ENCODE measurements around the gene UNC93A. TPM values are rescaled to one million over a fixed set of nuclear protein-coding genes. Genes with fewer than 3 reads are reported as not detected.

Gene UNC93A
- total and polyA plus RNA-seq, 2 experiments from 2014 or later = 38.8 to 66.6 TPM

DNA sequence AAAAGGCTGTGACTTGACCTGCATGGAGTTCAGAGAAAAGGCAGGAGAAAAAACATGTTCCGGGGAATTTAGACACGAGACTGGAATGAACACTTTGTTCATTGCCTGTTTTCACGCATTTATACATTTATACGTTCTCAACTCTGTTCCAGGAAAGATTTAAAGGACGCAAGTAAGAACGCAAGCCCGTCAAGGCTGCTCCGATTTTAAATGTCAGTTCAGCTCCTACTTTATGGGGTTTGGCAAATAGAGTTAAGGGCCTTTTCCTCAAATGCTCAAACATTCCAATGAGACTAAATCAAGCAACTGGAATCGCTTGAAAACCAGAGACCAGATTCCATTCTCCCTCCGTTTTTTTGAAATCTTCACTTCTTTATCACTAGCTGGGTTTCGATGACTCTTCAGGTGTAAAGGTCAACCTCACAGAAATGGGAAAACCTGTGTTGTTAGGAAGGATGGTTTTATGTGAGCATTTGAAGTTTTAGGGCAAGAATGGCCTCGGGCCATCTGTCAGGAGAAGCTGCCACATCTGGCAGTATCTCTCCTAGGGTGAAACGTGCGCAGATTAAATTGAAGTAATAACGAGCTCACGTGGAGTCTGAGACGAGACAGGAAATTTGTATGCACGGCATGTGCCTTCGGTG lies 58.6 kb downstream of the UNC93A start:
- Histone ChIP-seq H3K36me3 (replicated peaks; ENCODE audit: insufficient read depth, low read depth) (no peaks in the 10 kb centered on the region), H3K9me2 (replicated peaks; ENCODE audit: insufficient read depth) (no peaks in the 10 kb centered on the region), H3K27me3 (no peaks in the 10 kb centered on the region), H3K4me1 (ENCODE audit: insufficient read depth) (peaks cover 15% of the 10 kb centered on the region), H3K27ac (peak overlapping the region; percentile 83), H4K20me1 (ENCODE audit: insufficient read depth, poor library complexity, severe bottlenecking) (no peaks in the 10 kb centered on the region), H3K4me3 (no peak overlapping the region), H3K9me3 (ENCODE audit: low read depth) (no peaks in the 10 kb centered on the region), H3K4me2 (peak overlapping the region; percentile 95), H3K79me2 (no peaks in the 10 kb centered on the region), H2AFZ (no peak overlapping the region)
- no peak for TF ChIP-seq CTCF (IDR thresholded peaks at IDR 0.05; ENCODE audit: poor library complexity)
- TF ChIP-seq EZH2 (IDR thresholded peaks at IDR 0.05; ENCODE audit: borderline replicate concordance) = no peak
- TF ChIP-seq EZH2phosphoT487 (IDR thresholded peaks at IDR 0.05; ENCODE audit: low read depth, severe bottlenecking, unreplicated experiment) = no peak
- WGBS (ENCODE audit: low lambda C conversion rate, missing lambda C conversion rate) = 42% methylated on average over 19 of the region's 19 CpGs
- DNase-seq (ENCODE audit: low spot score) = no peak

- H3K4me1 ChIP-seq (ENCODE audit: insufficient read depth) = peaks cover 15% of the 10 kb centered on the region
- no peak overlapping the region for H3K4me3 ChIP-seq
- peak overlapping the region; percentile 83 for H3K27ac ChIP-seq
- TF ChIP-seq EZH2phosphoT487 (IDR thresholded peaks at IDR 0.05; ENCODE audit: low read depth, severe bottlenecking, unreplicated experiment) = no peak
- no peak for TF ChIP-seq CTCF (IDR thresholded peaks at IDR 0.05; ENCODE audit: poor library complexity)
- no peak for TF ChIP-seq EZH2 (IDR thresholded peaks at IDR 0.05; ENCODE audit: borderline replicate concordance)
- no peaks in the 10 kb centered on the region for H3K79me2 ChIP-seq
- H3K9me2 ChIP-seq (replicated peaks; ENCODE audit: insufficient read depth) = no peaks in the 10 kb centered on the region
- no peaks in the 10 kb centered on the region for H3K27me3 ChIP-seq
- H3K4me2 ChIP-seq = peak overlapping the region; percentile 95
- H3K9me3 ChIP-seq (ENCODE audit: low read depth) = no peaks in the 10 kb centered on the region
- 50% methylated on average over 22 of the region's 22 CpGs for WGBS (ENCODE audit: low lambda C conversion rate, missing lambda C conversion rate)
- DNase-seq (ENCODE audit: low spot score) = no peak
- peak overlapping the region; percentile 82 for H2AFZ ChIP-seq
- no peaks in the 10 kb centered on the region for H3K36me3 ChIP-seq (replicated peaks; ENCODE audit: insufficient read depth, low read depth)
- no peaks in the 10 kb centered on the region for H4K20me1 ChIP-seq (ENCODE audit: insufficient read depth, poor library complexity, severe bottlenecking)
These were observed 59.2 kb downstream of the UNC93A start for GRCh38 chr6:167350275-167350696.

- no peak for TF ChIP-seq EZH2phosphoT487 (IDR thresholded peaks at IDR 0.05; ENCODE audit: low read depth, severe bottlenecking, unreplicated experiment)
- no peak for TF ChIP-seq EZH2 (IDR thresholded peaks at IDR 0.05; ENCODE audit: borderline replicate concordance)
- peak; percentile 81 for TF ChIP-seq CTCF (IDR thresholded peaks at IDR 0.05; ENCODE audit: poor library complexity)
- peak; percentile 90 for DNase-seq (ENCODE audit: low spot score)
- Histone ChIP-seq H3K4me1 (ENCODE audit: insufficient read depth) (peaks cover 15% of the 10 kb centered on the region), H3K4me2 (peak overlapping the region; percentile 95), H3K79me2 (no peaks in the 10 kb centered on the region), H3K36me3 (replicated peaks; ENCODE audit: insufficient read depth, low read depth) (no peaks in the 10 kb centered on the region), H3K9me3 (ENCODE audit: low read depth) (no peaks in the 10 kb centered on the region), H3K9me2 (replicated peaks; ENCODE audit: insufficient read depth) (no peaks in the 10 kb centered on the region), H3K27ac (peak overlapping the region; percentile 83), H3K4me3 (peak overlapping the region; percentile 63), H4K20me1 (ENCODE audit: insufficient read depth, poor library complexity, severe bottlenecking) (no peaks in the 10 kb centered on the region), H2AFZ (peak overlapping the region; percentile 82), H3K27me3 (no peaks in the 10 kb centered on the region)
- WGBS (ENCODE audit: low lambda C conversion rate, missing lambda C conversion rate) = 9% methylated on average over 49 of the region's 62 CpGs
These were observed 59.9 kb downstream of the UNC93A start for GRCh38 chr6:167350731-167351655.

Measured in hepatocyte (in vitro differentiated cells).